K562 (cell line): ENCODE results near the gene HLA-DMB. TPM values are rescaled to one million over a fixed set of nuclear protein-coding genes. Genes with fewer than 3 reads are reported as not detected.

Experiments
- KLF13 ChIP-seq: fragments of 450-650 bp; IDR thresholded peaks from 2 replicates; pipeline ENCODE4 v1.6.1; 2016; ENCODE audit warnings: missing genetic modification characterization, low read depth, mild to moderate bottlenecking, missing compliant biosample characterization, moderate library complexity, borderline replicate concordance
- TOE1 ChIP-seq, 2 experiments: fragments of 450-650 bp in 1 of 2; sonication (generic) in 1 of 2; formaldehyde crosslinking in 1 of 2; IDR thresholded peaks; 2 replicates each; pipeline versions ENCODE4 v1.7.1 to v1.8.0; 2016 to 2022; ENCODE audit warnings: borderline replicate concordance in 2 of 2, mild to moderate bottlenecking in 2 of 2, antibody characterized with exemption in 1 of 2, inconsistent platforms in 1 of 2, low read depth in 1 of 2, missing genetic modification reagents in 1 of 2, moderate library complexity in 1 of 2
- TRIM25 ChIP-seq: fragments of 450-650 bp; IDR thresholded peaks from 2 replicates; pipeline ENCODE4 v1.7.0; 2016; ENCODE audit warnings: borderline replicate concordance
- ZBTB9 ChIP-seq: fragments of 450-650 bp; formaldehyde crosslinking; IDR thresholded peaks from 2 replicates; pipeline ENCODE4 v1.4.0; 2020; ENCODE audit warnings: mild to moderate bottlenecking, moderate library complexity
- ZNF121 ChIP-seq: sonication (generic); formaldehyde crosslinking; conservative IDR thresholded peaks from 2 replicates; pipeline ENCODE4 v1.8.0; 2022; ENCODE audit warnings: missing genetic modification reagents
- polyA plus RNA-seq, 8 experiments: library from polyadenylated mRNA; depleted of rRNA in 4 of 8; stranded (reverse) in 5 of 8; unstranded in 3 of 8; fragments of >200 nt; fragmentation: Nextera tagmentation in 2 of 8; fragmentation: Illumina TruSeq in 1 of 8; extraction: Ambion mirVana in 2 of 8; extraction: Trizol in 1 of 8; gene quantifications; 2 replicates each; pipeline versions ENCODE4 v1.2.1 to v1.2.3, GENCODE V29; 2011 to 2014; ENCODE audit warnings: inconsistent platforms in 1 of 8, missing spikeins in 1 of 8
- total RNA-seq, 7 experiments: library from RNA; depleted of rRNA in 6 of 7; stranded (reverse); fragments of >200 nt in 6 of 7; fragmentation: Illumina TruSeq in 2 of 7; extraction: Trizol in 2 of 7; gene quantifications; 2 replicates each; pipeline versions ENCODE4 v1.2.1 to v1.2.3, GENCODE V29; 2011 to 2021; ENCODE audit warnings: low replicate concordance in 1 of 7
- TF ChIP-seq, protein P1 (sequence below): fragments of 200-600 bp; sonication (generic); IDR thresholded peaks from one replicate; pipeline ENCODE4 v1.6.1; 2012; ENCODE audit warnings: mild to moderate bottlenecking, low read depth, low read length, inconsistent platforms

HLA-DMB gene
- total and polyA plus RNA-seq, 9 of the 15 experiments (the other 6 are each of a cell fraction or from before 2014, with no cell fraction given) = 0.38 TPM; not detected in 8

- TF ChIP-seq, protein P1, sequence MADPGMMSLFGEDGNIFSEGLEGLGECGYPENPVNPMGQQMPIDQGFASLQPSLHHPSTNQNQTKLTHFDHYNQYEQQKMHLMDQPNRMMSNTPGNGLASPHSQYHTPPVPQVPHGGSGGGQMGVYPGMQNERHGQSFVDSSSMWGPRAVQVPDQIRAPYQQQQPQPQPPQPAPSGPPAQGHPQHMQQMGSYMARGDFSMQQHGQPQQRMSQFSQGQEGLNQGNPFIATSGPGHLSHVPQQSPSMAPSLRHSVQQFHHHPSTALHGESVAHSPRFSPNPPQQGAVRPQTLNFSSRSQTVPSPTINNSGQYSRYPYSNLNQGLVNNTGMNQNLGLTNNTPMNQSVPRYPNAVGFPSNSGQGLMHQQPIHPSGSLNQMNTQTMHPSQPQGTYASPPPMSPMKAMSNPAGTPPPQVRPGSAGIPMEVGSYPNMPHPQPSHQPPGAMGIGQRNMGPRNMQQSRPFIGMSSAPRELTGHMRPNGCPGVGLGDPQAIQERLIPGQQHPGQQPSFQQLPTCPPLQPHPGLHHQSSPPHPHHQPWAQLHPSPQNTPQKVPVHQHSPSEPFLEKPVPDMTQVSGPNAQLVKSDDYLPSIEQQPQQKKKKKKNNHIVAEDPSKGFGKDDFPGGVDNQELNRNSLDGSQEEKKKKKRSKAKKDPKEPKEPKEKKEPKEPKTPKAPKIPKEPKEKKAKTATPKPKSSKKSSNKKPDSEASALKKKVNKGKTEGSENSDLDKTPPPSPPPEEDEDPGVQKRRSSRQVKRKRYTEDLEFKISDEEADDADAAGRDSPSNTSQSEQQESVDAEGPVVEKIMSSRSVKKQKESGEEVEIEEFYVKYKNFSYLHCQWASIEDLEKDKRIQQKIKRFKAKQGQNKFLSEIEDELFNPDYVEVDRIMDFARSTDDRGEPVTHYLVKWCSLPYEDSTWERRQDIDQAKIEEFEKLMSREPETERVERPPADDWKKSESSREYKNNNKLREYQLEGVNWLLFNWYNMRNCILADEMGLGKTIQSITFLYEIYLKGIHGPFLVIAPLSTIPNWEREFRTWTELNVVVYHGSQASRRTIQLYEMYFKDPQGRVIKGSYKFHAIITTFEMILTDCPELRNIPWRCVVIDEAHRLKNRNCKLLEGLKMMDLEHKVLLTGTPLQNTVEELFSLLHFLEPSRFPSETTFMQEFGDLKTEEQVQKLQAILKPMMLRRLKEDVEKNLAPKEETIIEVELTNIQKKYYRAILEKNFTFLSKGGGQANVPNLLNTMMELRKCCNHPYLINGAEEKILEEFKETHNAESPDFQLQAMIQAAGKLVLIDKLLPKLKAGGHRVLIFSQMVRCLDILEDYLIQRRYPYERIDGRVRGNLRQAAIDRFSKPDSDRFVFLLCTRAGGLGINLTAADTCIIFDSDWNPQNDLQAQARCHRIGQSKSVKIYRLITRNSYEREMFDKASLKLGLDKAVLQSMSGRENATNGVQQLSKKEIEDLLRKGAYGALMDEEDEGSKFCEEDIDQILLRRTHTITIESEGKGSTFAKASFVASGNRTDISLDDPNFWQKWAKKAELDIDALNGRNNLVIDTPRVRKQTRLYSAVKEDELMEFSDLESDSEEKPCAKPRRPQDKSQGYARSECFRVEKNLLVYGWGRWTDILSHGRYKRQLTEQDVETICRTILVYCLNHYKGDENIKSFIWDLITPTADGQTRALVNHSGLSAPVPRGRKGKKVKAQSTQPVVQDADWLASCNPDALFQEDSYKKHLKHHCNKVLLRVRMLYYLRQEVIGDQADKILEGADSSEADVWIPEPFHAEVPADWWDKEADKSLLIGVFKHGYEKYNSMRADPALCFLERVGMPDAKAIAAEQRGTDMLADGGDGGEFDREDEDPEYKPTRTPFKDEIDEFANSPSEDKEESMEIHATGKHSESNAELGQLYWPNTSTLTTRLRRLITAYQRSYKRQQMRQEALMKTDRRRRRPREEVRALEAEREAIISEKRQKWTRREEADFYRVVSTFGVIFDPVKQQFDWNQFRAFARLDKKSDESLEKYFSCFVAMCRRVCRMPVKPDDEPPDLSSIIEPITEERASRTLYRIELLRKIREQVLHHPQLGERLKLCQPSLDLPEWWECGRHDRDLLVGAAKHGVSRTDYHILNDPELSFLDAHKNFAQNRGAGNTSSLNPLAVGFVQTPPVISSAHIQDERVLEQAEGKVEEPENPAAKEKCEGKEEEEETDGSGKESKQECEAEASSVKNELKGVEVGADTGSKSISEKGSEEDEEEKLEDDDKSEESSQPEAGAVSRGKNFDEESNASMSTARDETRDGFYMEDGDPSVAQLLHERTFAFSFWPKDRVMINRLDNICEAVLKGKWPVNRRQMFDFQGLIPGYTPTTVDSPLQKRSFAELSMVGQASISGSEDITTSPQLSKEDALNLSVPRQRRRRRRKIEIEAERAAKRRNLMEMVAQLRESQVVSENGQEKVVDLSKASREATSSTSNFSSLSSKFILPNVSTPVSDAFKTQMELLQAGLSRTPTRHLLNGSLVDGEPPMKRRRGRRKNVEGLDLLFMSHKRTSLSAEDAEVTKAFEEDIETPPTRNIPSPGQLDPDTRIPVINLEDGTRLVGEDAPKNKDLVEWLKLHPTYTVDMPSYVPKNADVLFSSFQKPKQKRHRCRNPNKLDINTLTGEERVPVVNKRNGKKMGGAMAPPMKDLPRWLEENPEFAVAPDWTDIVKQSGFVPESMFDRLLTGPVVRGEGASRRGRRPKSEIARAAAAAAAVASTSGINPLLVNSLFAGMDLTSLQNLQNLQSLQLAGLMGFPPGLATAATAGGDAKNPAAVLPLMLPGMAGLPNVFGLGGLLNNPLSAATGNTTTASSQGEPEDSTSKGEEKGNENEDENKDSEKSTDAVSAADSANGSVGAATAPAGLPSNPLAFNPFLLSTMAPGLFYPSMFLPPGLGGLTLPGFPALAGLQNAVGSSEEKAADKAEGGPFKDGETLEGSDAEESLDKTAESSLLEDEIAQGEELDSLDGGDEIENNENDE = no peak
- TF ChIP-seq TOE1 (IDR thresholded peaks at IDR 0.05; ENCODE audit: borderline replicate concordance) (no peak; the same call in 1 of the 2 replicates), TOE1 (CRISPR knock-in tag; IDR thresholded peaks at IDR 0.05; ENCODE audit: borderline replicate concordance, low read depth) (peak; percentile 40; the same call in 1 of the 2 replicates), KLF13 (tag) (peak; percentile 68; the same call in 1 of the 2 replicates), TRIM25 (no peak), ZBTB9 (CRISPR knock-in tag) (peak; percentile 17), ZNF121 (no peak)
Observed at GRCh38 chr6:32968867-32969684, 28.2 kb upstream of the HLA-DMB start (continued).
